Omental fat pad (tissue), 4 donors: Measurements from ENCODE around the gene SURF1. TPM values are rescaled to one million over a fixed set of nuclear protein-coding genes. Genes with fewer than 3 reads are reported as not detected.

Source experiments
- ATAC-seq: fragments of 150-250 bp; one replicate; pipeline ENCODE4 v1.9.1; 2016; ENCODE audit warnings: mild to moderate bottlenecking, moderate library complexity; ENCODE audit not compliant: low FRiP score
- DNase-seq: peaks from one replicate; pipeline ENCODE4 v3.0.0-alpha.2; 2019; ENCODE audit warnings: low spot score
- CTCF ChIP-seq, 3 donors: fragments of 450-650 bp; IDR thresholded peaks; one replicate each; pipeline ENCODE4 v1.5.1; 2016 to 2017; ENCODE audit warnings: antibody characterized with exemption in 3 of 3, mild to moderate bottlenecking in 3 of 3, moderate library complexity in 2 of 3
- total RNA-seq, 4 donors: library from RNA; depleted of rRNA; stranded (reverse); fragments of >200 nt; gene quantifications; one replicate each; pipeline ENCODE4 v1.1.0, GENCODE V29; 2016

The SURF1 gene
- total RNA-seq, 4 donors from 2014 or later = 30.3 to 47.1 (median 41.1) TPM

- peak; percentile 69 for ATAC-seq
- no peak for TF ChIP-seq CTCF (IDR thresholded peaks at IDR 0.05)
- DNase-seq = peak; percentile 95
These were observed 8.1 kb downstream of the SURF1 start, which contains the start of the genes MED22 and RPL7A for GRCh38 chr9:133347985-133348717. TSS of gene MED22 (minus strand) at chr9:133348131. CDS start at chr9:133346662, 1,469 bp downstream. TSS of gene RPL7A (plus strand) at chr9:133348218. CDS start at chr9:133348244, 26 bp downstream.

GRCh38 chr9:133347515-133347984 is 8.7 kb downstream of the SURF1 start:
- DNase-seq = no peak
- TF ChIP-seq CTCF (IDR thresholded peaks at IDR 0.05) = no peak
- ATAC-seq = peak; percentile 56

GRCh38 chr9:133346021-133346785 is 10.1 kb downstream of the SURF1 start:
- no peak for TF ChIP-seq CTCF (IDR thresholded peaks at IDR 0.05)
- no peak for DNase-seq
- ATAC-seq = no peak

- no peak for TF ChIP-seq CTCF (IDR thresholded peaks at IDR 0.05)
- DNase-seq = no peak
- ATAC-seq = no peak
These were observed 10.7 kb downstream of the SURF1 start for GRCh38 chr9:133345596-133345995.

- no peak for ATAC-seq
- DNase-seq = no peak
- no peak for TF ChIP-seq CTCF (IDR thresholded peaks at IDR 0.05)
These were observed 11.3 kb downstream of the SURF1 start for GRCh38 chr9:133344979-133345378.

GRCh38 chr9:133344071-133344470 is 12.2 kb downstream of the SURF1 start:
- ATAC-seq = no peak
- DNase-seq = no peak
- TF ChIP-seq CTCF (IDR thresholded peaks at IDR 0.05) = no peak
